ENCODE measurements around the gene MFSD11.

- TF ChIP-seq POLR2A (IDR thresholded peaks at IDR 0.05; ENCODE audit: low read depth, low read length) (no peak), GATA2 (IDR thresholded peaks at IDR 0.05; ENCODE audit: insufficient read depth, insufficient read length, low read depth, low read length) (no peak), POLR2AphosphoS5 (IDR thresholded peaks at IDR 0.05; ENCODE audit: insufficient read depth, low read depth, low read length) (no peak), EZH2 (IDR thresholded peaks at IDR 0.05; ENCODE audit: borderline replicate concordance, low read depth, low read length, severe bottlenecking) (no peak), MYC (IDR thresholded peaks at IDR 0.05; ENCODE audit: low read depth, low read length) (no peak), JUN (IDR thresholded peaks at IDR 0.05; ENCODE audit: borderline replicate concordance, insufficient read depth, insufficient read length, low read depth) (no peak)
- TF ChIP-seq, protein P1, sequence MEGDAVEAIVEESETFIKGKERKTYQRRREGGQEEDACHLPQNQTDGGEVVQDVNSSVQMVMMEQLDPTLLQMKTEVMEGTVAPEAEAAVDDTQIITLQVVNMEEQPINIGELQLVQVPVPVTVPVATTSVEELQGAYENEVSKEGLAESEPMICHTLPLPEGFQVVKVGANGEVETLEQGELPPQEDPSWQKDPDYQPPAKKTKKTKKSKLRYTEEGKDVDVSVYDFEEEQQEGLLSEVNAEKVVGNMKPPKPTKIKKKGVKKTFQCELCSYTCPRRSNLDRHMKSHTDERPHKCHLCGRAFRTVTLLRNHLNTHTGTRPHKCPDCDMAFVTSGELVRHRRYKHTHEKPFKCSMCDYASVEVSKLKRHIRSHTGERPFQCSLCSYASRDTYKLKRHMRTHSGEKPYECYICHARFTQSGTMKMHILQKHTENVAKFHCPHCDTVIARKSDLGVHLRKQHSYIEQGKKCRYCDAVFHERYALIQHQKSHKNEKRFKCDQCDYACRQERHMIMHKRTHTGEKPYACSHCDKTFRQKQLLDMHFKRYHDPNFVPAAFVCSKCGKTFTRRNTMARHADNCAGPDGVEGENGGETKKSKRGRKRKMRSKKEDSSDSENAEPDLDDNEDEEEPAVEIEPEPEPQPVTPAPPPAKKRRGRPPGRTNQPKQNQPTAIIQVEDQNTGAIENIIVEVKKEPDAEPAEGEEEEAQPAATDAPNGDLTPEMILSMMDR (IDR thresholded peaks at IDR 0.05; ENCODE audit: extremely low read depth in 1 of 2, insufficient read depth in 1 of 2, low read depth in 1 of 2, low read length in 2 of 2) = no peak
- TF ChIP-seq, protein P2, sequence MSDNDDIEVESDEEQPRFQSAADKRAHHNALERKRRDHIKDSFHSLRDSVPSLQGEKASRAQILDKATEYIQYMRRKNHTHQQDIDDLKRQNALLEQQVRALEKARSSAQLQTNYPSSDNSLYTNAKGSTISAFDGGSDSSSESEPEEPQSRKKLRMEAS (IDR thresholded peaks at IDR 0.05; ENCODE audit: insufficient read depth, insufficient read length) = no peak
Observed at GRCh38 chr17:76689859-76690258, 48.1 kb upstream of the MFSD11 start.
